MCF 10A (cell line): ENCODE measurements around the gene BLOC1S6. TPM values are rescaled to one million over a fixed set of nuclear protein-coding genes. Genes with fewer than 3 reads are reported as not detected.

Source experiments
- BruUV-seq: library from RNA; stranded (reverse); fragments of 400-500 nt; replicated peaks from 2 replicates; lab custom pipeline; 2021; lab: Mats Ljungman, UMichigan
- CTCF ChIA-PET: fragments of 300-600 bp; sonication (Branson Sonifier 250); formaldehyde crosslinking; extraction: SDS; loops from one replicate; lab custom pipeline; 2021; ENCODE audit warnings: antibody characterized with exemption, inconsistent platforms; lab: Yijun Ruan, JAX
- POLR2A ChIA-PET: fragments of 300-600, 350-650 bp; sonication (Branson Sonifier 250); formaldehyde crosslinking; extraction: SDS; loops from one replicate; lab custom pipeline; 2020; ENCODE audit warnings: antibody characterized with exemption, inconsistent platforms; lab: Yijun Ruan, JAX
- DNase-seq: peaks from one replicate; pipeline ENCODE4 v3.0.0-alpha.2; 2018; ENCODE audit not compliant: unreplicated experiment
- H3K27ac Mint-ChIP-seq: one replicate; pipeline ENCODE4 v1.8.0; 2022; ENCODE audit warnings: mild to moderate bottlenecking, low read depth, mixed read lengths; ENCODE audit not compliant: unreplicated experiment
- H3K27me3 Mint-ChIP-seq: one replicate; pipeline ENCODE4 v1.8.0; 2022; ENCODE audit warnings: mixed read lengths; ENCODE audit not compliant: insufficient read depth, unreplicated experiment
- H3K36me3 Mint-ChIP-seq: one replicate; pipeline ENCODE4 v1.8.0; 2022; ENCODE audit warnings: mild to moderate bottlenecking, moderate library complexity, mixed read lengths; ENCODE audit not compliant: insufficient read depth, unreplicated experiment
- H3K4me1 Mint-ChIP-seq: one replicate; pipeline ENCODE4 v1.8.0; 2022; ENCODE audit warnings: mixed read lengths; ENCODE audit not compliant: insufficient read depth, unreplicated experiment
- H3K4me3 Mint-ChIP-seq: one replicate; pipeline ENCODE4 v1.8.0; 2022; ENCODE audit warnings: mild to moderate bottlenecking, moderate library complexity, mixed read lengths; ENCODE audit not compliant: unreplicated experiment
- H3K9me3 Mint-ChIP-seq: one replicate; pipeline ENCODE4 v1.8.0; 2022; ENCODE audit warnings: mixed read lengths; ENCODE audit not compliant: unreplicated experiment
- intact Hi-C: fragments of 100-400 bp; cut with micrococcal nuclease; formaldehyde crosslinking; loops from 2 replicates; pipeline ENCODE4 v1.14.1; 2022
- total RNA-seq: library from RNA; stranded (reverse); gene quantifications from 2 replicates; pipeline ENCODE4 v1.2.3, GENCODE V29; 2022
- TF ChIP-seq, protein P1 (sequence below): fragments of 200-600 bp; IDR thresholded peaks from one replicate; pipeline ENCODE4 v1.8.0; 2022; ENCODE audit warnings: antibody characterized with exemption, mild to moderate bottlenecking; ENCODE audit not compliant: unreplicated experiment

The BLOC1S6 gene
- total RNA-seq, 1 experiment from 2014 or later, result 54.6 TPM

DNA sequence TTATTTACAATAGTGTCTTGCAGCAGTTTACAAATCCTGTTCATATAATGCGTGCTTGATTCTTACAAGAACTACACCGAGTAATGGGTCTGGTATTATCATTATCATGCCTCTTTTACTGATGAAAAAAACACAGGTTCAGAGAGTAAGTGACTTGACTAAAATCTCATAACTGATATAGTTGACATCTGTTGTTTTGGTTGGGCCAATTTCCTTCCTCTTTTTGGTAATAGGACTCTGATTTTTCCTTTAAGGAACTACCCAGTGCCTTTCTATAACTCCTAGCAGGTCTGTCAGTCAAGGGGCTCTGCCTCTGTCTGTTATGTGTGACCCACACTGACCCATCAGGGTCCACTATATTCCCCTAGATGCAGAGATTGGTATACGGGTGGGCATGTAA lies 14.6 kb upstream of the BLOC1S6 start:
- H3K4me3 Mint-ChIP-seq, result no peak overlapping the region
- ChIA-PET POLR2A (no interaction called here), CTCF (interaction anchor here (0.6 kb wide), 1 partner anchor 41 kb away, joined by 4 read pairs; no protein-coding TSS in a partner anchor)
- no peak for DNase-seq
- intact Hi-C loops, result no loop called here
- no TSS peak for BruUV-seq
- H3K9me3 Mint-ChIP-seq, result no peaks in the 10 kb centered on the region
- peaks cover 2% of the 10 kb centered on the region for H3K36me3 Mint-ChIP-seq
- no peak overlapping the region for H3K27ac Mint-ChIP-seq
- no peaks in the 10 kb centered on the region for H3K4me1 Mint-ChIP-seq
- no peaks in the 10 kb centered on the region for H3K27me3 Mint-ChIP-seq
- TF ChIP-seq, protein P1, sequence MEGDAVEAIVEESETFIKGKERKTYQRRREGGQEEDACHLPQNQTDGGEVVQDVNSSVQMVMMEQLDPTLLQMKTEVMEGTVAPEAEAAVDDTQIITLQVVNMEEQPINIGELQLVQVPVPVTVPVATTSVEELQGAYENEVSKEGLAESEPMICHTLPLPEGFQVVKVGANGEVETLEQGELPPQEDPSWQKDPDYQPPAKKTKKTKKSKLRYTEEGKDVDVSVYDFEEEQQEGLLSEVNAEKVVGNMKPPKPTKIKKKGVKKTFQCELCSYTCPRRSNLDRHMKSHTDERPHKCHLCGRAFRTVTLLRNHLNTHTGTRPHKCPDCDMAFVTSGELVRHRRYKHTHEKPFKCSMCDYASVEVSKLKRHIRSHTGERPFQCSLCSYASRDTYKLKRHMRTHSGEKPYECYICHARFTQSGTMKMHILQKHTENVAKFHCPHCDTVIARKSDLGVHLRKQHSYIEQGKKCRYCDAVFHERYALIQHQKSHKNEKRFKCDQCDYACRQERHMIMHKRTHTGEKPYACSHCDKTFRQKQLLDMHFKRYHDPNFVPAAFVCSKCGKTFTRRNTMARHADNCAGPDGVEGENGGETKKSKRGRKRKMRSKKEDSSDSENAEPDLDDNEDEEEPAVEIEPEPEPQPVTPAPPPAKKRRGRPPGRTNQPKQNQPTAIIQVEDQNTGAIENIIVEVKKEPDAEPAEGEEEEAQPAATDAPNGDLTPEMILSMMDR, result no peak

DNA sequence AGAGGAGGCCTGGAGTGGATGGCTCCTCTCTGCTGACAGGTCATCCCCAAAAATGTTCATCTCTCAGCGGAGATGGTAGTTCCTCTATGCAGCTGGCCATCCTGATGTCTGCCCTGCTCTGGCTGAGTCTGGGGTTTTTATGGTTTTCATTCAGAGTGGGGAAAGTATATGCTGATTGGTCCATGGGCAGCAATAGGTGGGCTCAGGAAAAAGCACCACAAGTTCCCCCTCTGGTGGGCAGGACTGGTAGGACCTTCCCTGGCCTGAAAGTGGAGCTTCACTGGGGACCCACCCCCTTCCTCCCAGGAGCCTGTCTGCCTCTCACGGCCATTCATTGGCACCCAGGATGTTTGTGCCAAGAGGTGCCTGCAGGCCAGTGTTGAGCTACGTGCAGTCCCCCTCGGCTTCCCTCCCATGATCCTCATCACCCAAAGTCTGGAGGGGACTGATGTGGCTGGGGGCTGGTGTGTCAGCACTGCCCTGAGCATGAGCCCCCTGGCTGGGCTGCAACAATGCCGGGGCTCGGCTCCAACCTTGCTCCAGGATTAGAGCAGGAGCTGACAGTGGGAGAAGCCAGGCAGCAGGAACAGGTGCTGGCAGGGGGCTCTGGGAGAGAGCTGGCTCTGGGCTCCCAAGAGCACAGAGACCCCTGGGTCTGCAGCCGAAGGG lies 13.1 kb upstream of the BLOC1S6 start:
- Mint-ChIP-seq H3K9me3 (no peaks in the 10 kb centered on the region), H3K4me3 (no peak overlapping the region), H3K27me3 (no peaks in the 10 kb centered on the region), H3K36me3 (no peaks in the 10 kb centered on the region), H3K27ac (no peak overlapping the region), H3K4me1 (no peaks in the 10 kb centered on the region)
- intact Hi-C loops, result no loop called here
- TF ChIP-seq, protein P1, result peak; percentile 27
- no TSS peak for BruUV-seq
- ChIA-PET POLR2A (interaction anchor here (1.2 to 1.8 kb wide), 2 partner anchors 11 to 14 kb away, joined by 3 to 6 read pairs; no protein-coding TSS in a partner anchor), CTCF (interaction anchor here (1.0 to 1.1 kb wide), 3 partner anchors 11 to 113 kb away, joined by 3 read pairs; no protein-coding TSS in a partner anchor)
- peak; percentile 20 for DNase-seq

DNA sequence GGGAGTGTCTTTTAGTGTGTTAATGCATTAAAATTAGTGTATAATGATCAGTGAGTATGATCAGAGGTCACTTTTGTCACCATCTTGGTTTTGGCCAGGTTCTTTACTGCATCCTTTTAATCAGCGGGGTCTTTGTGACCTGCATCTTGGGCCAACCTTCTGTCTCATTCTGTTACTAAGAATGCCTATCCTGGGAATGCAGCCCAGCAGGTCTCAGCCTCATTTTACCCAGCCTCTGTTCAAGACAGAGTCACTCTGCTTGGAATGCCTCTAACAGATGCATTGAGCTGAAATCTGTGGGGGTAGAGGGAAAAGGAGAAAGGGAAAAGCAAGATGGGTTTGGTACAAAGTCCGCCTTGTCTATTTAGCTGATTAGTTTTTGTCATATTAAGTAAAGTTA lies 5.3 kb upstream of the BLOC1S6 start:
- Mint-ChIP-seq H3K4me3 (no peak overlapping the region), H3K9me3 (no peaks in the 10 kb centered on the region), H3K27ac (no peak overlapping the region), H3K27me3 (peaks cover 11% of the 10 kb centered on the region), H3K36me3 (peaks cover 2% of the 10 kb centered on the region), H3K4me1 (no peaks in the 10 kb centered on the region)
- no peak for DNase-seq
- TF ChIP-seq, protein P1, result no peak
- intact Hi-C loops, result no loop called here
- POLR2A ChIA-PET, result interaction anchor here (0.6 kb wide), 1 partner anchor 57 kb away, joined by 3 read pairs; no protein-coding TSS in a partner anchor
- CTCF ChIA-PET, result no interaction called here
- BruUV-seq, result no TSS peak

DNA sequence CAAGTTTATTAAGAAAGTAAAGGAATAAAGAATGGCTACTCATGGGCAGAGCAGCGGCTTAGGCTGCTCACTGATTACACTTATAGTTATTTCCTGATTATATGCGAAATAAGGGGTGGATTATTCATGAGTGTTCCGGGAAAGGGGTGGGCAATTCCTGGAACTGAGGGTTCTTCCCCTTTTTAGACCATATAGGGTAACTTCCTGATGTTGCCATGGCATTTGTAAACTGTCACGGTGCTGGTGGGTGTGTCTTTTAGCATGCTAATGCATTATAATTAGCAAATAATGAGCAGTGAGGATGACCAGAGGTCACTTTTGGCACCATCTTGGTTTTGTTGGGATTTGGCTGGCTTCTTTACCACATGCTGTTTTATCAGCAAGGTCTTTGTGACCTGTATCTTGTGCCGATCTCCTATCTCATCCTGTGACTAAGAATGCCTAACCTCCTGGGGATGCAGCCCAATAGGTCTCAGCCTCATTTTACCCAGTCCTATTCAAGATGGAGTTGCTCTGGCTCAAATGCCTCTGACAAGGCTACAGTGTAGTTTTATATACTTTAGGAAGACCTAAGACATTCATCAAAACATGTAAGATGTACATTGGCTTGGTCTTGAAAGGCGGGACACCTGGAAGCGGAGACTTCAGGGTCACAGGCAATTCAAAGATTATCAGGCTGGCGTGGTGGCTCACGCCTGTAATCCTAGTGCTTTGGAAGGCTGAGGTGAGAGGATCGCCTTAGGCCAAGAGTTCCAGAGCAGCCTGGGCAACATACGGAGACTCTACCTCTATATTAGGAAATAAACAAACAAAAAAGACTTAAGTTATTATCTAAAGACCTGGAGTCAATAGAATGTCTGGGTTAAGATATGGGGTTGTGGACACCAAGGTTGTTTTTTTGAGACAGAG lies 3.2 kb upstream of the BLOC1S6 start:
- Mint-ChIP-seq H3K4me3 (no peak overlapping the region), H3K27ac (no peak overlapping the region), H3K27me3 (peaks cover 11% of the 10 kb centered on the region), H3K4me1 (peaks cover 9% of the 10 kb centered on the region), H3K36me3 (peaks cover 5% of the 10 kb centered on the region), H3K9me3 (no peaks in the 10 kb centered on the region)
- intact Hi-C loops, result no loop called here
- CTCF ChIA-PET, result no interaction called here
- TF ChIP-seq, protein P1, result no peak
- no peak for DNase-seq
- POLR2A ChIA-PET, result no interaction called here
- BruUV-seq, result no TSS peak
